ENCODE measurements around the gene CTPS2.
"Not testable (repeated sequence)": the region's sequence is repeated elsewhere in the genome, so short reads cannot be mapped to it uniquely, and the experiment has no call there.

CTPS2 gene

DNA sequence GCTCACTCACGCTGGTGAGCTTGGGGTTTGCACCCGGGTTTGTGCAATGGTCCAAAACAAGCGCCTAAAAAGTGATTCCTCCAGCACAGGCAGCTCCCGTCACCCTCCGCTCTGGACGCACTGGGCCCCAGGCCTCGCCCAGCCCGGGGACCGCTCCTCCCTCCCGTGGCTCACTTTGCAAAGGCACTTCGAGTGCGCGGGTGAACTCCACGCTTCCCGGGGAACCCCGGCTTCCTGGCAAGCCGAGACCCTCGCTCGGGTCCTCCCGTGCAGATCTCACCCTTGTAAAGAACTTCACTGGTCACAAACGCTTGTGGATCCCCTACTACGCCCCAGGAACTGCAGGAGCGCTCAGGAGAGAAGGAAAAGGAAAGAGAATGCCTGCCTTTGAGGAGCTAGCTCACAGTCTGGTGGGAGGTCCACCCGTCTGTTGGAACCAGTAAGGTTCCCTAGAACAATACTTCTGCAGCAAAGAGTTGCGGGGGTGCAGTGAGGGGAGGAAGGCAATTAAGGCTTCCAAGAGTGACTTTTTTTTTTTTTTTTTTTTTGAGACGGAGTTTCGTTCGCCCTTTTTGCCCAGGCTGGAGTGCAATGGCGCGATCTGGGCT, at the start of gene CTPS2:
CTPS2 (minus strand) TSS at position 122 of the 608 bp plus-strand sequence. CDS start 9,767 bp downstream, outside the sequence.
- Histone ChIP-seq H3K79me2 (ENCODE audit: insufficient read depth, low read length) (no peaks in the 10 kb centered on the region), H3K36me3 (ENCODE audit: insufficient read depth, low read length) (peaks cover 6% of the 10 kb centered on the region), H3K27ac (ENCODE audit: low read depth, low read length, poor library complexity, severe bottlenecking) (peak within 1 kb of the TSS; percentile 91), H3K9me3 (ENCODE audit: low read length) (no peaks in the 10 kb centered on the region), H3K9ac (ENCODE audit: low read length) (peak within 1 kb of the TSS; percentile 95), H2AFZ (ENCODE audit: low read length) (no peak within 1 kb of the TSS), H3K4me3 (ENCODE audit: low read depth, low read length, poor library complexity, severe bottlenecking) (peak within 1 kb of the TSS; percentile 94), H3F3A (ENCODE audit: insufficient read depth, low read length) (no peaks in the 10 kb centered on the region), H3K4me2 (ENCODE audit: low read length) (peak within 1 kb of the TSS; percentile 83), H3K9me2 (ENCODE audit: low read depth, low read length) (no peaks in the 10 kb centered on the region), H3K27me3 (ENCODE audit: insufficient read depth, low read length) (no peaks in the 10 kb centered on the region), H4K20me1 (ENCODE audit: insufficient read depth, low read length) (no peaks in the 10 kb centered on the region), H3K4me1 (ENCODE audit: insufficient read depth, low read length, severe bottlenecking) (peaks cover 30% of the 10 kb centered on the region)
- TF ChIP-seq EZH2 (IDR thresholded peaks at IDR 0.05; ENCODE audit: borderline replicate concordance, low read length) = no peak
- no peak for TF ChIP-seq CTCF (IDR thresholded peaks at IDR 0.05; ENCODE audit: low read length)

- not testable (repeated sequence) for H3K4me3 ChIP-seq (ENCODE audit: low read depth, low read length, poor library complexity, severe bottlenecking); H3K27me3 ChIP-seq (ENCODE audit: insufficient read depth, low read length); H3F3A ChIP-seq (ENCODE audit: insufficient read depth, low read length); H2AFZ ChIP-seq (ENCODE audit: low read length); H3K9ac ChIP-seq (ENCODE audit: low read length); H3K9me3 ChIP-seq (ENCODE audit: low read length); H3K9me2 ChIP-seq (ENCODE audit: low read depth, low read length); H3K27ac ChIP-seq (ENCODE audit: low read depth, low read length, poor library complexity, severe bottlenecking); H3K79me2 ChIP-seq (ENCODE audit: insufficient read depth, low read length); H3K4me1 ChIP-seq (ENCODE audit: insufficient read depth, low read length, severe bottlenecking); H3K4me2 ChIP-seq (ENCODE audit: low read length); H4K20me1 ChIP-seq (ENCODE audit: insufficient read depth, low read length)
- H3K36me3 ChIP-seq (ENCODE audit: insufficient read depth, low read length) = peaks cover 17% of the 10 kb centered on the region
Observed at GRCh38 chrX:16761500-16761899, 49.0 kb upstream of the CTPS2 start.

DNA sequence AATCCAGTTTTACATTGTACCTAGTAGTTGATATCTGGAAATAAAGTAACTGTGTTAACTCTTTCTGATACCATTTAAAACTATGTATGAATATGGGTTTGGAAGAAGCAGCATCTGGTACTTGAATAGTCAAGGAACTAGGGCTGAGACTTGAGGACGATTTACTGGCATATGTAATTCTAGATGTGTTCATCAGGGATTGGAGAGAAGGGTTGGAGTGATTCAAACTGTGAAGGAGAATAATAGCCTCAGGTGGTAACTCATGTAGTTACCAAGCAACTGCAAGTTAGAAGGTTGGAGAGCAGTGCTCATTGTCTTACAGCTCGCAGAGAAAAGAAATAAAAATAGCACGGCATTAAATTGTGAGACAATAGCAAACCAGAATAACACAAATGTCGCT, 44.3 kb upstream of the CTPS2 start:
- no peak overlapping the region for H3K9ac ChIP-seq (ENCODE audit: low read length)
- no peak overlapping the region for H3K27ac ChIP-seq (ENCODE audit: low read depth, low read length, poor library complexity, severe bottlenecking)
- no peaks in the 10 kb centered on the region for H3F3A ChIP-seq (ENCODE audit: insufficient read depth, low read length)
- no peaks in the 10 kb centered on the region for H3K9me2 ChIP-seq (ENCODE audit: low read depth, low read length)
- no peak overlapping the region for H3K4me3 ChIP-seq (ENCODE audit: low read depth, low read length, poor library complexity, severe bottlenecking)
- H2AFZ ChIP-seq (ENCODE audit: low read length) = no peak overlapping the region
- no peaks in the 10 kb centered on the region for H4K20me1 ChIP-seq (ENCODE audit: insufficient read depth, low read length)
- H3K79me2 ChIP-seq (ENCODE audit: insufficient read depth, low read length) = no peaks in the 10 kb centered on the region
- peaks cover 42% of the 10 kb centered on the region for H3K36me3 ChIP-seq (ENCODE audit: insufficient read depth, low read length)
- H3K9me3 ChIP-seq (ENCODE audit: low read length) = no peaks in the 10 kb centered on the region
- H3K4me2 ChIP-seq (ENCODE audit: low read length) = no peak overlapping the region
- no peaks in the 10 kb centered on the region for H3K27me3 ChIP-seq (ENCODE audit: insufficient read depth, low read length)
- H3K4me1 ChIP-seq (ENCODE audit: insufficient read depth, low read length, severe bottlenecking) = no peaks in the 10 kb centered on the region
- TF ChIP-seq EZH2 (IDR thresholded peaks at IDR 0.05; ENCODE audit: borderline replicate concordance, low read length) = no peak

- TF ChIP-seq CTCF (IDR thresholded peaks at IDR 0.05; ENCODE audit: low read length) = no peak
- TF ChIP-seq EZH2 (IDR thresholded peaks at IDR 0.05; ENCODE audit: borderline replicate concordance, low read length) = no peak
- Histone ChIP-seq H3K36me3 (ENCODE audit: insufficient read depth, low read length) (peaks cover 48% of the 10 kb centered on the region), H3K4me2 (ENCODE audit: low read length) (no peak overlapping the region)
Observed at GRCh38 chrX:16754019-16754418, 41.5 kb upstream of the CTPS2 start.

More at GRCh38 chrX:16754019-16754418, 41.5 kb upstream of the CTPS2 start:
- Histone ChIP-seq H3F3A (ENCODE audit: insufficient read depth, low read length) (no peaks in the 10 kb centered on the region), H3K9me2 (ENCODE audit: low read depth, low read length) (no peaks in the 10 kb centered on the region), H2AFZ (ENCODE audit: low read length) (no peak overlapping the region), H3K4me1 (ENCODE audit: insufficient read depth, low read length, severe bottlenecking) (no peaks in the 10 kb centered on the region), H3K4me3 (ENCODE audit: low read depth, low read length, poor library complexity, severe bottlenecking) (no peak overlapping the region), H4K20me1 (ENCODE audit: insufficient read depth, low read length) (no peaks in the 10 kb centered on the region), H3K27ac (ENCODE audit: low read depth, low read length, poor library complexity, severe bottlenecking) (no peak overlapping the region), H3K27me3 (ENCODE audit: insufficient read depth, low read length) (no peaks in the 10 kb centered on the region), H3K79me2 (ENCODE audit: insufficient read depth, low read length) (no peaks in the 10 kb centered on the region), H3K9me3 (ENCODE audit: low read length) (no peaks in the 10 kb centered on the region), H3K9ac (ENCODE audit: low read length) (no peak overlapping the region)

Data from OCI-LY1 (cell line).